Measurements from ENCODE around the gene MTHFD1.

- TF ChIP-seq, protein P1, sequence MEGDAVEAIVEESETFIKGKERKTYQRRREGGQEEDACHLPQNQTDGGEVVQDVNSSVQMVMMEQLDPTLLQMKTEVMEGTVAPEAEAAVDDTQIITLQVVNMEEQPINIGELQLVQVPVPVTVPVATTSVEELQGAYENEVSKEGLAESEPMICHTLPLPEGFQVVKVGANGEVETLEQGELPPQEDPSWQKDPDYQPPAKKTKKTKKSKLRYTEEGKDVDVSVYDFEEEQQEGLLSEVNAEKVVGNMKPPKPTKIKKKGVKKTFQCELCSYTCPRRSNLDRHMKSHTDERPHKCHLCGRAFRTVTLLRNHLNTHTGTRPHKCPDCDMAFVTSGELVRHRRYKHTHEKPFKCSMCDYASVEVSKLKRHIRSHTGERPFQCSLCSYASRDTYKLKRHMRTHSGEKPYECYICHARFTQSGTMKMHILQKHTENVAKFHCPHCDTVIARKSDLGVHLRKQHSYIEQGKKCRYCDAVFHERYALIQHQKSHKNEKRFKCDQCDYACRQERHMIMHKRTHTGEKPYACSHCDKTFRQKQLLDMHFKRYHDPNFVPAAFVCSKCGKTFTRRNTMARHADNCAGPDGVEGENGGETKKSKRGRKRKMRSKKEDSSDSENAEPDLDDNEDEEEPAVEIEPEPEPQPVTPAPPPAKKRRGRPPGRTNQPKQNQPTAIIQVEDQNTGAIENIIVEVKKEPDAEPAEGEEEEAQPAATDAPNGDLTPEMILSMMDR (IDR thresholded peaks at IDR 0.05), result no peak
- no peak for TF ChIP-seq POLR2A (IDR thresholded peaks at IDR 0.05; ENCODE audit: low read depth)
Measured at GRCh38 chr14:64369201-64369600, 19.0 kb upstream of the MTHFD1 start.
